GM15510 (cell line): ENCODE results near the gene IL1RL1.

ENCODE experiments used
- POLR2A ChIP-seq: IDR thresholded peaks from 3 replicates; pipeline ENCODE4 v1.6.1; 2011; ENCODE audit warnings: borderline replicate concordance; ENCODE audit not compliant: insufficient read length; ENCODE audit errors: extremely low read depth

IL1RL1 gene

GRCh38 chr2:102365763-102366162 lies 54.4 kb downstream of the IL1RL1 start:
- no peak for TF ChIP-seq POLR2A

- TF ChIP-seq POLR2A: no peak
Measured at GRCh38 chr2:102366406-102367112, 55.2 kb downstream of the IL1RL1 start.

GRCh38 chr2:102367331-102367971 lies 56.1 kb downstream of the IL1RL1 start:
- no peak for TF ChIP-seq POLR2A

- no peak for TF ChIP-seq POLR2A
Measured at GRCh38 chr2:102368461-102369109, 57.2 kb downstream of the IL1RL1 start.

- TF ChIP-seq POLR2A: no peak
Measured at GRCh38 chr2:102369866-102370265, 58.5 kb downstream of the IL1RL1 start.

GRCh38 chr2:102376052-102376591 lies 64.8 kb downstream of the IL1RL1 start:
- TF ChIP-seq POLR2A: no peak

- no peak for TF ChIP-seq POLR2A
Measured at GRCh38 chr2:102383722-102384121, 72.4 kb downstream of the IL1RL1 start.

- TF ChIP-seq POLR2A: no peak
Measured at GRCh38 chr2:102385522-102385921, 74.2 kb downstream of the IL1RL1 start.

- no peak for TF ChIP-seq POLR2A
Measured at GRCh38 chr2:102386004-102386403, 74.6 kb downstream of the IL1RL1 start.

- TF ChIP-seq POLR2A: no peak
Measured at GRCh38 chr2:102386867-102387541, 75.6 kb downstream of the IL1RL1 start.

- TF ChIP-seq POLR2A: no peak
Measured at GRCh38 chr2:102387763-102388546, 76.6 kb downstream of the IL1RL1 start.

- no peak for TF ChIP-seq POLR2A
Measured at GRCh38 chr2:102391565-102391964, 80.2 kb downstream of the IL1RL1 start.

GRCh38 chr2:102392096-102392495 lies 80.7 kb downstream of the IL1RL1 start:
- no peak for TF ChIP-seq POLR2A

GRCh38 chr2:102392942-102393341 lies 81.6 kb downstream of the IL1RL1 start:
- no peak for TF ChIP-seq POLR2A

- TF ChIP-seq POLR2A: no peak
Measured at GRCh38 chr2:102396012-102396411, 84.6 kb downstream of the IL1RL1 start.

GRCh38 chr2:102397209-102397608 lies 85.8 kb downstream of the IL1RL1 start:
- no peak for TF ChIP-seq POLR2A
